H9 (cell line): Measurements from ENCODE around the gene ROBO1. TPM values are rescaled to one million over a fixed set of nuclear protein-coding genes. Genes with fewer than 3 reads are reported as not detected.
A peak's percentile ranks its signal among the peaks of the same experiment; 100 is the strongest.

Source experiments
- DNase-seq: peaks from one replicate; pipeline ENCODE4 v3.0.0-alpha.2; 2017
- H2AFZ ChIP-seq: one replicate; pipeline ENCODE4 v1.6.1; 2013; ENCODE audit warnings: mild to moderate bottlenecking, low read length, control low read depth, moderate library complexity
- H2AK5ac ChIP-seq: 2 replicates; pipeline ENCODE4 v1.6.1; 2013; ENCODE audit warnings: low read length, control low read depth, mixed read lengths; ENCODE audit not compliant: insufficient read length
- H2BK120ac ChIP-seq: one replicate; pipeline ENCODE4 v1.6.1; 2013; ENCODE audit warnings: low read depth, mild to moderate bottlenecking, low read length, control low read depth, inconsistent platforms; ENCODE audit not compliant: poor library complexity, severe bottlenecking
- H2BK12ac ChIP-seq: 2 replicates; pipeline ENCODE4 v1.6.1; 2013; ENCODE audit warnings: low read length, control low read depth, mixed read lengths, low read depth; ENCODE audit not compliant: insufficient read length
- H2BK15ac ChIP-seq: 2 replicates; pipeline ENCODE4 v1.6.1; 2013; ENCODE audit warnings: low read depth, low read length, control low read depth
- H2BK20ac ChIP-seq: one replicate; pipeline ENCODE4 v1.6.1; 2013; ENCODE audit warnings: low read depth, mild to moderate bottlenecking, low read length, control low read depth, inconsistent platforms; ENCODE audit not compliant: poor library complexity, severe bottlenecking
- H2BK5ac ChIP-seq: 2 replicates; pipeline ENCODE4 v1.6.1; 2013; ENCODE audit warnings: low read length, control low read depth, mixed read lengths; ENCODE audit not compliant: insufficient read length
- H3K14ac ChIP-seq: 2 replicates; pipeline ENCODE4 v1.6.1; 2013; ENCODE audit warnings: low read length, control low read depth; ENCODE audit not compliant: insufficient read depth
- H3K18ac ChIP-seq: 2 replicates; pipeline ENCODE4 v1.6.1; 2013; ENCODE audit warnings: low read depth, mild to moderate bottlenecking, mixed read lengths, low read length, control low read depth; ENCODE audit not compliant: insufficient read length
- H3K23ac ChIP-seq: 2 replicates; pipeline ENCODE4 v1.6.1; 2013; ENCODE audit warnings: low read length, control low read depth, mixed read lengths, low read depth; ENCODE audit not compliant: insufficient read length
- H3K23me2 ChIP-seq: 2 replicates; pipeline ENCODE4 v1.6.1; 2013; ENCODE audit warnings: low read depth, mild to moderate bottlenecking, mixed read lengths, low read length, control low read depth; ENCODE audit not compliant: insufficient read length, poor library complexity, severe bottlenecking
- H3K27ac ChIP-seq: 2 replicates; pipeline ENCODE4 v1.5.1; 2013; ENCODE audit warnings: low read length, control low read depth, mixed read lengths, low read depth; ENCODE audit not compliant: insufficient read length
- H3K27me3 ChIP-seq: 2 replicates; pipeline ENCODE4 v1.6.1; 2013; ENCODE audit warnings: low read length, control low read depth, inconsistent platforms; ENCODE audit not compliant: insufficient read depth
- H3K4ac ChIP-seq: 2 replicates; pipeline ENCODE4 v1.6.1; 2013; ENCODE audit warnings: low read depth, mild to moderate bottlenecking, control low read depth, inconsistent platforms, low read length, moderate library complexity
- H3K4me1 ChIP-seq: 2 replicates; pipeline ENCODE4 v1.6.1; 2013; ENCODE audit warnings: low read length, control low read depth, inconsistent platforms; ENCODE audit not compliant: insufficient read depth
- H3K4me2 ChIP-seq: 2 replicates; pipeline ENCODE4 v1.6.1; 2013; ENCODE audit warnings: low read length, control low read depth, mixed read lengths; ENCODE audit not compliant: insufficient read length, insufficient read depth
- H3K56ac ChIP-seq: 2 replicates; pipeline ENCODE4 v1.6.1; 2013; ENCODE audit warnings: low read depth, mild to moderate bottlenecking, mixed read lengths, low read length, control low read depth; ENCODE audit not compliant: insufficient read length
- H3K79me1 ChIP-seq: 2 replicates; pipeline ENCODE4 v1.6.1; 2013; ENCODE audit warnings: low read depth, mild to moderate bottlenecking, moderate library complexity, low read length, control low read depth, inconsistent platforms; ENCODE audit not compliant: insufficient read depth, poor library complexity, severe bottlenecking
- H3K79me2 ChIP-seq: 2 replicates; pipeline ENCODE4 v1.6.1; 2013; ENCODE audit warnings: low read length, control low read depth, inconsistent platforms; ENCODE audit not compliant: insufficient read depth
- H3K9ac ChIP-seq: 2 replicates; pipeline ENCODE4 v1.6.1; 2013; ENCODE audit warnings: low read length, control low read depth, mixed read lengths; ENCODE audit not compliant: insufficient read length; ENCODE audit errors: extremely low read depth
- H3K9me3 ChIP-seq: one replicate; pipeline ENCODE4 v1.6.1; 2013; ENCODE audit warnings: low read depth, low read length, inconsistent platforms; ENCODE audit not compliant: control insufficient read depth
- H3T11ph ChIP-seq: one replicate; pipeline ENCODE4 v1.6.1; 2013; ENCODE audit warnings: mild to moderate bottlenecking, low read length, control low read depth, inconsistent platforms
- H4K20me1 ChIP-seq: one replicate; pipeline ENCODE4 v1.6.1; 2013; ENCODE audit not compliant: control insufficient read depth, insufficient read length, insufficient read depth
- H4K5ac ChIP-seq: 2 replicates; pipeline ENCODE4 v1.6.1; 2013; ENCODE audit warnings: low read depth, mild to moderate bottlenecking, mixed read lengths, low read length, control low read depth; ENCODE audit not compliant: insufficient read length
- H4K8ac ChIP-seq: replicated peaks from 2 replicates; pipeline ENCODE4 v1.6.1; 2013; ENCODE audit warnings: low read length, control low read depth, mixed read lengths, low read depth; ENCODE audit not compliant: insufficient read length
- H4K91ac ChIP-seq: 2 replicates; pipeline ENCODE4 v1.6.1; 2013; ENCODE audit warnings: low read depth, mild to moderate bottlenecking, moderate library complexity, mixed read lengths, low read length, control low read depth; ENCODE audit not compliant: insufficient read length
- H3K27ac Mint-ChIP-seq, 3 experiments: 2 replicates in 2 of 3; 3 replicates in 1 of 3; pipeline ENCODE4 v1.8.0; 2020 to 2021; ENCODE audit warnings: mixed read lengths in 3 of 3, mild to moderate bottlenecking in 1 of 3, moderate library complexity in 1 of 3
- H3K27me3 Mint-ChIP-seq: 2 replicates; pipeline ENCODE4 v1.8.0; 2021; ENCODE audit warnings: low read depth, mild to moderate bottlenecking, moderate library complexity, mixed read lengths
- H3K36me3 Mint-ChIP-seq, 3 experiments: 2 replicates in 2 of 3; 3 replicates in 1 of 3; pipeline ENCODE4 v1.8.0; 2020 to 2021; ENCODE audit warnings: low read depth in 3 of 3, mixed read lengths in 3 of 3; ENCODE audit not compliant: insufficient read depth in 1 of 3
- H3K4me1 Mint-ChIP-seq, 2 experiments: 2 replicates each; pipeline ENCODE4 v1.8.0; 2020; ENCODE audit warnings: mixed read lengths in 2 of 2
- H3K4me3 Mint-ChIP-seq, 2 experiments: 2 replicates in 1 of 2; 3 replicates in 1 of 2; pipeline ENCODE4 v1.8.0; 2020 to 2021; ENCODE audit warnings: mild to moderate bottlenecking in 2 of 2, mixed read lengths in 2 of 2, moderate library complexity in 1 of 2
- H3K9me3 Mint-ChIP-seq, 2 experiments: 2 replicates in 1 of 2; 3 replicates in 1 of 2; pipeline ENCODE4 v1.8.0; 2020; ENCODE audit warnings: mild to moderate bottlenecking in 2 of 2, mixed read lengths in 2 of 2, moderate library complexity in 1 of 2
- WGBS: extraction: QIAGEN DNeasy Blood & Tissue Kit; methylation state at CpG from one replicate; pipeline ENCODE4 v1.1.7; 2013; ENCODE audit warnings: missing lambda C conversion rate, low lambda C conversion rate, mixed read lengths; ENCODE audit not compliant: insufficient read length; ENCODE audit errors: extremely low coverage; 5-methylcytosine and 5-hydroxymethylcytosine counted together
- total RNA-seq: library from RNA; stranded (reverse); gene quantifications from 2 replicates; pipeline ENCODE4 v1.2.1, GENCODE V29; 2021
- TF ChIP-seq, protein P1 (sequence below): fragments of 200-600 bp; sonication (generic); conservative IDR thresholded peaks from 3 replicates; pipeline ENCODE4 v1.8.0; 2021; ENCODE audit warnings: antibody characterized with exemption, mild to moderate bottlenecking

Gene ROBO1
- total RNA-seq, 1 experiment from 2014 or later: 62.7 TPM

DNA sequence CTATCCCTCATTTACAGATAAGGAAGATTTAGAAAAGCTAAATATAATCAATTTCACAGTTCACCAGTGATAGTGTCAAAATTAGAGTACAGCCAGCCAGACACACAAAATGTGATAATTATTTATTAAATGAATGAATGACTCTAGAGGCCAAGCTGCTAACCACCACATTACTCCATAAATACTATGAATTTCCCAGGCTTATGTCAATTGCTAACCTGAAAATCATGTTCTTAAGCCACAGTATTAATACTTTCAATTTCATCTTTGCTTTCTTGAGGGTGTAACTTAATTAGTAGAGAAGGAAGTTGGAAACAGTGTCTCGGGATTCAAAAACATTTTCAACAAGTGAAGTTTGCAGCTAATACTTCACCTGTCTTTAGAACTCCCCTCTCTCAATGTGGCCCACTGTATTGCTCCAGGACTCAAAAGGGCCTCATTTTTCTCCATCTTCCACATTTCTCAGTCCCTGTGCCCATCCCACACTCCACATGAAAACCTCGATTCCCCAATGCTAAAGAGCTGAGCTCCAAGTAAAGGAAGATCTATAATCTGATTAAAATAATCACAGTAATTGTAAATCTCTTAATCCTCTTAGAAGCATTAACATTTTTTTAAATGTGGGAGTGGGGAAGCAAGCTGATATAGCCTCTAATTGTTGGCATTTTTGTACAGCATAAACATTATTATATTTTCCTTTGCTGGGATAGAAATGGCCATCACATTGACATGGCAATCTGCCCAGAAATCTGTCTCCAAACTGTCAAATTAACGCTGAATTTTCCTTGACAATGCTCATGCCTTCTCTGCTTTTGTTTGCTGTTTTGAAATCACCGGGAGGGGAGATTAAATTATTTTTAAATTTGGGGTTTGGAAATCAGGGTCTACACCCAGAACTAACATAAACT is 765.1 kb downstream of the ROBO1 start:
- no peak overlapping the region for H3K4me3 Mint-ChIP-seq
- H3K36me3 Mint-ChIP-seq: peaks cover 2 to 5% (median 3%) of the 10 kb centered on the region in 3 experiments; a peak in 4 of 7 replicates
- Histone ChIP-seq H2BK15ac (no peak overlapping the region), H3K9me3 (no peaks in the 10 kb centered on the region), H3K27ac (no peak overlapping the region), H2AFZ (no peak overlapping the region), H3K14ac (no peak overlapping the region), H2BK120ac (no peak overlapping the region), H3T11ph (no peak overlapping the region), H3K23me2 (no peaks in the 10 kb centered on the region), H4K8ac (no peak overlapping the region), H2BK5ac (no peak overlapping the region), H2BK20ac (no peak overlapping the region), H4K20me1 (no peaks in the 10 kb centered on the region), H3K23ac (no peak overlapping the region), H3K4me2 (no peak overlapping the region), H3K56ac (no peak overlapping the region), H2BK12ac (no peak overlapping the region), H3K79me1 (peaks cover 5% of the 10 kb centered on the region), H3K79me2 (peaks cover 4% of the 10 kb centered on the region; the same call in 1 of the 2 replicates), H2AK5ac (no peak overlapping the region), H3K4me1 (no peaks in the 10 kb centered on the region), H3K4ac (no peak overlapping the region), H3K18ac (no peak overlapping the region), H3K27me3 (no peaks in the 10 kb centered on the region), H3K9ac (no peak overlapping the region), H4K5ac (no peak overlapping the region), H4K91ac (no peak overlapping the region)
- peaks cover 26 to 29% of the 10 kb centered on the region in 2 experiments for H3K4me1 Mint-ChIP-seq
- WGBS: no CpG with 5 or more reads among the region's 4 CpGs
- no peak for DNase-seq
- H3K27me3 Mint-ChIP-seq: no peaks in the 10 kb centered on the region
- TF ChIP-seq, protein P1, sequence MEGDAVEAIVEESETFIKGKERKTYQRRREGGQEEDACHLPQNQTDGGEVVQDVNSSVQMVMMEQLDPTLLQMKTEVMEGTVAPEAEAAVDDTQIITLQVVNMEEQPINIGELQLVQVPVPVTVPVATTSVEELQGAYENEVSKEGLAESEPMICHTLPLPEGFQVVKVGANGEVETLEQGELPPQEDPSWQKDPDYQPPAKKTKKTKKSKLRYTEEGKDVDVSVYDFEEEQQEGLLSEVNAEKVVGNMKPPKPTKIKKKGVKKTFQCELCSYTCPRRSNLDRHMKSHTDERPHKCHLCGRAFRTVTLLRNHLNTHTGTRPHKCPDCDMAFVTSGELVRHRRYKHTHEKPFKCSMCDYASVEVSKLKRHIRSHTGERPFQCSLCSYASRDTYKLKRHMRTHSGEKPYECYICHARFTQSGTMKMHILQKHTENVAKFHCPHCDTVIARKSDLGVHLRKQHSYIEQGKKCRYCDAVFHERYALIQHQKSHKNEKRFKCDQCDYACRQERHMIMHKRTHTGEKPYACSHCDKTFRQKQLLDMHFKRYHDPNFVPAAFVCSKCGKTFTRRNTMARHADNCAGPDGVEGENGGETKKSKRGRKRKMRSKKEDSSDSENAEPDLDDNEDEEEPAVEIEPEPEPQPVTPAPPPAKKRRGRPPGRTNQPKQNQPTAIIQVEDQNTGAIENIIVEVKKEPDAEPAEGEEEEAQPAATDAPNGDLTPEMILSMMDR: no peak
- H3K27ac Mint-ChIP-seq: peak overlapping the region in 2 of 3 experiments; percentile 2 to 7; a peak in 2 of 7 replicates
- no peaks in the 10 kb centered on the region; a peak in 1 of 5 replicates for H3K9me3 Mint-ChIP-seq
